ENCODE data around the gene TNPO1.
A peak's percentile ranks its signal among the peaks of the same experiment; 100 is the strongest.
"Not testable (repeated sequence)": the region's sequence is repeated elsewhere in the genome, so short reads cannot be mapped to it uniquely, and the experiment has no call there.

The TNPO1 gene

GRCh38 chr5:72816284-72817075 is at the start of gene TNPO1:
Gene TNPO1, plus strand, starts transcription at chr5:72816661. Its CDS starts 77 bp downstream, at chr5:72816738.
- peak; percentile 75 for DNase-seq

GRCh38 chr5:72767289-72768010 is 49.0 kb upstream of the TNPO1 start:
- no peak for DNase-seq

GRCh38 chr5:72770266-72770665 is 46.2 kb upstream of the TNPO1 start:
- no peak for DNase-seq

GRCh38 chr5:72776684-72777083 is 39.8 kb upstream of the TNPO1 start:
- DNase-seq: no peak

GRCh38 chr5:72779520-72779919 is 36.9 kb upstream of the TNPO1 start:
- DNase-seq: no peak

GRCh38 chr5:72783354-72783753 is 33.1 kb upstream of the TNPO1 start:
- DNase-seq: no peak

GRCh38 chr5:72784129-72784528 is 32.3 kb upstream of the TNPO1 start:
- DNase-seq: no peak

- DNase-seq: no peak
These were observed 30.7 kb upstream of the TNPO1 start for GRCh38 chr5:72785801-72786200.

GRCh38 chr5:72786676-72787075 is 29.8 kb upstream of the TNPO1 start:
- DNase-seq: no peak

- no peak for DNase-seq
These were observed 27.5 kb upstream of the TNPO1 start for GRCh38 chr5:72788866-72789505.

GRCh38 chr5:72790186-72790585 is 26.3 kb upstream of the TNPO1 start:
- no peak for DNase-seq

GRCh38 chr5:72792662-72793061 is 23.8 kb upstream of the TNPO1 start:
- DNase-seq: not testable (repeated sequence)

- DNase-seq: no peak
These were observed 20.5 kb upstream of the TNPO1 start for GRCh38 chr5:72796001-72796400.

- no peak for DNase-seq
These were observed 16.7 kb upstream of the TNPO1 start for GRCh38 chr5:72799721-72800120.

- not testable (repeated sequence) for DNase-seq
These were observed 7.8 kb upstream of the TNPO1 start for GRCh38 chr5:72808637-72809036.

GRCh38 chr5:72811849-72812248 is 4.6 kb upstream of the TNPO1 start:
- no peak for DNase-seq

GRCh38 chr5:72812488-72812887 is 4.0 kb upstream of the TNPO1 start:
- no peak for DNase-seq

GRCh38 chr5:72814104-72814503 is 2.4 kb upstream of the TNPO1 start:
- no peak for DNase-seq

GRCh38 chr5:72814864-72815263 is 1.6 kb upstream of the TNPO1 start:
- DNase-seq: no peak

GRCh38 chr5:72815580-72816283 is 729 bp upstream of the TNPO1 start:
- no peak for DNase-seq

GRCh38 chr5:72817076-72817481 is 618 bp downstream of the TNPO1 start:
- DNase-seq: no peak

GRCh38 chr5:72817671-72818266 is 1.3 kb downstream of the TNPO1 start:
- DNase-seq: no peak
